Kidney (tissue), 14 donors: Measurements from ENCODE around the gene CLEC19A. TPM values are rescaled to one million over a fixed set of nuclear protein-coding genes. Genes with fewer than 3 reads are reported as not detected.
A peak's percentile ranks its signal among the peaks of the same experiment; 100 is the strongest.

ENCODE experiments used
- DNase-seq, 5 donors: peaks; one replicate each; pipeline ENCODE4 v3.0.0-alpha.2; 2013 to 2020
- FAIRE-seq: peaks from 2 replicates; lab custom pipeline; 2012; peaks lifted over from hg19 to GRCh38; lab: Jason Lieb, UNC
- H3K27ac ChIP-seq, 2 donors: one replicate each; pipeline ENCODE4 v1.7.0; 2013; ENCODE audit warnings: low read depth in 2 of 2, low read length in 2 of 2, inconsistent platforms in 1 of 2
- H3K27me3 ChIP-seq: one replicate; pipeline ENCODE4 v1.7.1; 2013; ENCODE audit warnings: low read length, inconsistent platforms; ENCODE audit not compliant: control insufficient read depth, insufficient read depth
- H3K36me3 ChIP-seq, 3 donors: one replicate each; pipeline versions ENCODE4 v1.7.0 to v1.7.1; 2013; ENCODE audit warnings: low read length in 3 of 3, control low read depth in 1 of 3, inconsistent platforms in 1 of 3; ENCODE audit not compliant: insufficient read depth in 3 of 3, control insufficient read depth in 2 of 3
- H3K4me1 ChIP-seq, 3 donors: one replicate each; pipeline versions ENCODE4 v1.7.0 to v1.7.1; 2013; ENCODE audit warnings: low read length in 3 of 3, inconsistent platforms in 1 of 3, low read depth in 1 of 3; ENCODE audit not compliant: control insufficient read depth in 2 of 3, insufficient read depth in 2 of 3
- H3K4me3 ChIP-seq, 3 donors: one replicate each; pipeline versions ENCODE4 v1.7.0 to v1.8.1; 2013; ENCODE audit warnings: low read length in 3 of 3, control low read depth in 1 of 3, inconsistent platforms in 1 of 3
- H3K9ac ChIP-seq, 3 donors: one replicate each; pipeline versions ENCODE4 v1.7.0 to v1.7.1; 2013; ENCODE audit warnings: low read length in 3 of 3, control low read depth in 1 of 3, inconsistent platforms in 1 of 3
- H3K9me3 ChIP-seq, 3 donors: one replicate each; pipeline versions ENCODE4 v1.7.0 to v1.7.1; 2013; ENCODE audit warnings: low read length in 3 of 3, control low read depth in 1 of 3, inconsistent platforms in 1 of 3; ENCODE audit not compliant: control insufficient read depth in 2 of 3, insufficient read depth in 1 of 3
- CTCF ChIP-seq: IDR thresholded peaks from 3 replicates; pipeline ENCODE4 v1.5.1; 2012; ENCODE audit warnings: mild to moderate bottlenecking, moderate library complexity, borderline replicate concordance; ENCODE audit not compliant: insufficient read depth; ENCODE audit errors: extremely low read depth
- intact Hi-C: fragments of 100-400 bp; cut with DNase I; formaldehyde crosslinking; loops from one replicate; pipeline ENCODE4 v1.11.1; 2022
- polyA plus RNA-seq: library from polyadenylated mRNA; stranded (reverse); fragments of 350-450 nt; fragmentation: Illumina TruSeq; extraction: RNeasy Lipid Tissue Mini Kit (QIAGEN cat#74804); gene quantifications from one replicate; pipeline ENCODE4 v1.2.3, GENCODE V29; 2014; ENCODE audit warnings: low read depth, low replicate concordance; ENCODE audit not compliant: insufficient read depth
- total RNA-seq: library from RNA; stranded (reverse); fragmentation: NEBNext Ultra II Directional; extraction: Animal tissue kit (Norgen Biotek cat#: 25700); gene quantifications from one replicate; pipeline ENCODE4 v1.2.1, GENCODE V29; 2021
- donor health status: control.
- donor health status: control.
- donor health status: control.
- donor health status: control.
- donor health status: control.
- donor health status: DM: yes; HTN: yes; CAD: no.
- donor health status: Normal renal cell carcinoma (clear cell type).

The CLEC19A gene
- total and polyA plus RNA-seq, 2 donors from 2014 or later: not detected

GRCh38 chr16:19291475-19291874 is 5.9 kb downstream of the CLEC19A start:
- no peak for TF ChIP-seq CTCF
- intact Hi-C loops: no loop called here
- Histone ChIP-seq H3K4me3 (no peak overlapping the region), H3K9me3 (no peaks in the 10 kb centered on the region), H3K9ac (no peak overlapping the region), H3K4me1 (no peaks in the 10 kb centered on the region), H3K36me3 (no peaks in the 10 kb centered on the region), H3K27ac (no peak overlapping the region), H3K27me3 (no peaks in the 10 kb centered on the region)
- DNase-seq (peak in 4 of 5 donors; percentile 41 to 60 (median 44)), FAIRE-seq (no peak)

GRCh38 chr16:19292186-19292585 is 6.7 kb downstream of the CLEC19A start:
- intact Hi-C loops: no loop called here
- H3K4me3 ChIP-seq: no peak overlapping the region
- FAIRE-seq (no peak), DNase-seq (no peak)
- no peak overlapping the region for H3K27ac ChIP-seq
- no peak overlapping the region for H3K9ac ChIP-seq
- no peaks in the 10 kb centered on the region for H3K9me3 ChIP-seq
- no peaks in the 10 kb centered on the region for H3K36me3 ChIP-seq
- no peaks in the 10 kb centered on the region for H3K27me3 ChIP-seq
- no peaks in the 10 kb centered on the region for H3K4me1 ChIP-seq
- no peak for TF ChIP-seq CTCF

GRCh38 chr16:19294156-19294649 is 8.7 kb downstream of the CLEC19A start:
- intact Hi-C loops: no loop called here
- H3K4me3 ChIP-seq: no peak overlapping the region
- H3K9ac ChIP-seq: no peak overlapping the region
- no peak for TF ChIP-seq CTCF
- FAIRE-seq: no peak
- no peaks in the 10 kb centered on the region for H3K36me3 ChIP-seq
- peak in 3 of 5 donors; percentile 20 to 56 (median 45) for DNase-seq
- H3K4me1 ChIP-seq: no peaks in the 10 kb centered on the region
- no peaks in the 10 kb centered on the region for H3K9me3 ChIP-seq
- no peaks in the 10 kb centered on the region for H3K27me3 ChIP-seq
- no peak overlapping the region for H3K27ac ChIP-seq

GRCh38 chr16:19295393-19295792 is 9.9 kb downstream of the CLEC19A start:
- TF ChIP-seq CTCF: no peak
- no peaks in the 10 kb centered on the region for H3K9me3 ChIP-seq
- no peaks in the 10 kb centered on the region for H3K4me1 ChIP-seq
- no peak overlapping the region for H3K9ac ChIP-seq
- H3K27me3 ChIP-seq: no peaks in the 10 kb centered on the region
- H3K36me3 ChIP-seq: no peaks in the 10 kb centered on the region
- H3K4me3 ChIP-seq: no peak overlapping the region
- FAIRE-seq: no peak
- intact Hi-C loops: no loop called here
- no peak overlapping the region for H3K27ac ChIP-seq
- DNase-seq: no peak
